GM18499 (cell line): ENCODE data around the gene KCNC1.

Source experiments
- ATAC-seq: cut with Tn5 transposase; IDR thresholded peaks from one replicate; pipeline ENCODE4 v1.9.1; 2021; ENCODE audit warnings: moderate number of reproducible peaks; ENCODE audit not compliant: insufficient read depth, unreplicated experiment

The KCNC1 gene

DNA sequence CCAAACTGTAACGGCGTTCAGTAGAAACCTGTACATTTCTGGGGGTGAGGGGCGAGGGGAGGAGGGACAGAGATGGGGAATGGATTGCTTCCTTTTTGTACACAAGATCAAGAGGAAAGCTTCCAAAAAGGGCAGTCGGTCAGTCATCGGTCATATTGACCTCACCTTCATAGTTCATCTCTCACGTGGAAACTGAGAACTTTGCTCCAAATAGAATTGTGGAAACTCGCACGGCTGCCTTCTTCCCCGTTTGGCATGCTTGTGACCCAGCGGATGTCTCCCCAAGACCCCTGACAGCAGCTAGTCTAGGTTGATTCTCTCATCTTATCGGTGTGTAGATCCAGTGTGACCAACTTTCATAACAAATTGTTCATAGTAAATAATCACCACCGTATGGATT, 47.6 kb downstream of the KCNC1 start:
- no peak for ATAC-seq

- ATAC-seq = no peak
Observed at GRCh38 chr11:17782603-17783337, 48.2 kb downstream of the KCNC1 start.

- ATAC-seq = no peak
Observed at GRCh38 chr11:17783878-17784277, 49.3 kb downstream of the KCNC1 start.

- ATAC-seq = no peak
Observed at GRCh38 chr11:17786824-17787525, 52.4 kb downstream of the KCNC1 start.

GRCh38 chr11:17788084-17788483, 53.5 kb downstream of the KCNC1 start:
- ATAC-seq = no peak

GRCh38 chr11:17790453-17790852, 55.9 kb downstream of the KCNC1 start:
- ATAC-seq = no peak

DNA sequence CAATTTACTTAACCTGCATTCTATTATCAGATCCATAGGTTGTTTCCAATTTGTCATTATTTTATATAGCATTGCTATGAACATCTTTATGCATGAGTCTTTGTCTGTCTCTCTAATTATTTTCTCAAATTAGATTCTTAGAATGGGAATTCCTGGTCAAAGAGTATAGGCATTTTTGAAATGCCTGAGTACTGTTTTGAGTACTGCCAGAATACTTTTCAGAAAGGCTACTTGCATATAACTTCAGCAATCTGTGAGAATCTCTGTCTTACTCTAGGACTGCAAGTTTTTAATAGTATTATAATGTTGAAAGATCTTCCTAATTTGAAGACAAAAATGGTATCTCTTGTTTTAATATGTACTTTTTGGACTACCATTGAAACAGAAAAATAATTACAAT, 56.6 kb downstream of the KCNC1 start:
- no peak for ATAC-seq

- no peak for ATAC-seq
Observed at GRCh38 chr11:17792161-17792560, 57.6 kb downstream of the KCNC1 start.

DNA sequence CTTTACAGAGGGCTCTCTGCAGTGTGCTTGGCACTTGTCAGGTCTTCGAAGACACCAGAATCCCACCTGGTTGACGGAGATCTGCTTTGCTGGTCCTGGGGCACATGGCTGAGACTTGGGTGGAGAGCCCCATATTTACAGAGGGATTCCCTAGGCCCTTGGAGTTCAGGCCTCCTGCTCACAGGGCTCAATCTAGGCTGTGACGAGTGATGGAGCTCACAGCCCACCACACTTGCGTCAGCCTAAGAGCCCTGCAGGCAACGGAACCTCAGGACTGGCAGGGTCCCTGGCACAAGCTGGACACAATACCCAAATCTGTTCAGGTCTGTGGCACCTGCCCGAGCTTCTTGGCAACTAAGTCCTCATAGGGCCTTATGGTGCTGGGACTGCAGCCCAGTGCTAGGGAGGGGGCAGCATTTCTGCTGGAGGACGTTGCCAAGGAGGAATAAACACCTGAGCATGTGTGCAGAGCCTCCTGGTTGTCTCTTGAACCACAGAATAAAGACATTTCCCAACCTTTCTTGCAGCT, 59.1 kb downstream of the KCNC1 start:
- ATAC-seq = no peak

DNA sequence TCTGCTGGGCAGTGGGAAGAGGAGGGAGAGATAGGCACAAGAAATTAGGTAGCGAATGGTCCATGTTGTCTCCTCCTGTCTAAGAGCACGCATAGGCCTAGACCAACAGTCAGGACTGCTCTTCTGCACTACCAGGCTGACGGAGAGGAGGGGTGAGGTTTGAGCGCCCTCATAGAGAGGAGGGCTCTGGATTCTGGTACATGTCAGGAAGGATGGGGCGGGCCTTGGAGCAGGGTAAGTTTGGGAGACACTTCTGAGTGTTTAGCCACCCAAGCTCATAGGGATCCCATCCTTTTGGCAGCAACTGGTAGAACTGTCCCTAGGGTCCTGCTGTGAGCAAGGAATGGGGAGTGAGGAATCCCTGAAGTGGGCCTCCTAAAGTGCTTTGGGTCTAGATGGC, 60.4 kb downstream of the KCNC1 start:
- ATAC-seq = no peak

GRCh38 chr11:17796154-17796553, 61.6 kb downstream of the KCNC1 start:
- no peak for ATAC-seq

GRCh38 chr11:17798253-17798652, 63.7 kb downstream of the KCNC1 start:
- ATAC-seq = no peak

DNA sequence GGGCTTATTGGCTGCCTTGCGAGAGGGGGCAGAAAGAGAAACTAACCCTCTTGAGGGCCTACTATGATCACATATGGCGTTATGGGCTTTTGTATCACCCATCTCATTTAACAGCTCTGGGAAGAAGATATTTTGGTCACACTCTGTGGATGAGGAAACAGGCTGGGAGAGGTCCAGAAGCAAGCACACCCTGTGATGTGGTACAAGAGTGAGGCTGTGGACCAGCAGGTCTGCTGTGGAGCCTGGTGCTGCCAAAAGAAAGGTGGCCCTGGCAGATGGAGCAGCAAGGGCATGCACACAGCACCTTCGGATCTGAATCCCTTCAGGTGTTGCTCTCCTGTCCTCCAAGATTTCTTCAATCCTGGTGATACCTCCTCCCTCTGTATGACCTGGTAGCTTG, 64.1 kb downstream of the KCNC1 start:
- no peak for ATAC-seq

DNA sequence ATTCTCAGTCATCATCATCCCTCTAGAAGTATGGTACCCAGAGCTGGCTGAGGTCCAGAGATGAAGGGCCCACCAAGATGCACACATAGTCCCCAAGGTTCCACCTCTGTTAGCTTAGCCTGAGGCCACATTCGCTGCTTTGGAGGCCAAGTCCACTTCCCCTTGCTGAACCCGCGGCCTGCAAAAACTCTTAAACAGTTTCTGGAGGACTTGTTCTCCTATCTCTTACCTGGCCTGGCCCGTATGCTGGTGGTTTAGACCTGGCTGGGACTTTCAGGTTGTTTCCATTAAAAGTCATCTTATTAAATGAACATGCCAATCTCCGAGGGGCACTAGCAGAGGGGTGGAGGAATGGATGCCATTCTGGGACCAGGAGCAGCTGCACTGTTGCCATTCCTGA, 64.6 kb downstream of the KCNC1 start:
- ATAC-seq = no peak

- ATAC-seq = no peak
Observed at GRCh38 chr11:17801166-17801565, 66.6 kb downstream of the KCNC1 start.

GRCh38 chr11:17802491-17802890, 67.9 kb downstream of the KCNC1 start:
- no peak for ATAC-seq

- no peak for ATAC-seq
Observed at GRCh38 chr11:17803754-17804334, 69.3 kb downstream of the KCNC1 start.

- no peak for ATAC-seq
Observed at GRCh38 chr11:17805043-17805442, 70.5 kb downstream of the KCNC1 start.

DNA sequence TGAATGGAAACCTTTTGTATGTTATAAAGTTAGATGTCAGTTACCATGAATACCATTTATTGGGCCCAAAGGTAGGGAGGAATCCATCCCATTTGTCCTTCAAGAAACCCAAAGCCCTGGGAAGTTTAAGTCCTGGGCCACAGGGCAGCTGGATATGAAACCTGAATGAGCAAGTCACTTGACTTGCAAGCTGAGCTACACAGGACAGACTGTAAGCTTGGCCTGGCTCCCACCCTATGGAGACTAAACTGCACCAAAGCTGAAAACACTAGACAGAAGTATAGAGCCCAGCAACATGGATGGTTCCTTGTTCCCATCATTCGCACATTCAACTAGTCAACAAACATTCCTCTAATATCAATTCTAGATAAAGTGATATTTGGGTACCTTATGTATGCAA, 71.3 kb downstream of the KCNC1 start:
- no peak for ATAC-seq

DNA sequence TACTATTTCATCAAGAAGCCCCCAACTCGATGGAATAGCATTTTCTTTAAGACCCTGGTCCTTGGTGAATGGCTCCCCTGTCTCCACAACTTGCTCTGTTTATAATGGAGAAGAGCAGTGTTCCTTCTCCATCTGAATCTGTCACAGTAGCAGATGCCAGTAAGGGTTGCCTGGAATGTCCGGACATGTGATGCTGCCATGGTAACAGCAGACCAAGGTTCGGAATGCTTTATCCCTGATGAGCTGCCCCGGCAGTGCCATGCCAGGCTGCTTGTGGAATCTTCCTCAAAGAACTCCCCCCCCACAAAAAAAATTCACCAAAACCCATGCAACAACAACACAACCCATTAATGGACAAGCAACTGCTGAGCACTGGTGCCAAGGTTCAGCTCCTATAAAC, 72.5 kb downstream of the KCNC1 start:
- no peak for ATAC-seq

- ATAC-seq = no peak
Observed at GRCh38 chr11:17810041-17810440, 75.5 kb downstream of the KCNC1 start.
